H9 (cell line): ENCODE results near the gene SEMA4C. TPM values are rescaled to one million over a fixed set of nuclear protein-coding genes. Genes with fewer than 3 reads are reported as not detected.

ENCODE experiments used
- DNase-seq: peaks from one replicate; pipeline ENCODE4 v3.0.0-alpha.2; 2017
- H2AFZ ChIP-seq: one replicate; pipeline ENCODE4 v1.6.1; 2013; ENCODE audit warnings: mild to moderate bottlenecking, low read length, control low read depth, moderate library complexity
- H2AK5ac ChIP-seq: 2 replicates; pipeline ENCODE4 v1.6.1; 2013; ENCODE audit warnings: low read length, control low read depth, mixed read lengths; ENCODE audit not compliant: insufficient read length
- H2BK120ac ChIP-seq: one replicate; pipeline ENCODE4 v1.6.1; 2013; ENCODE audit warnings: low read depth, mild to moderate bottlenecking, low read length, control low read depth, inconsistent platforms; ENCODE audit not compliant: poor library complexity, severe bottlenecking
- H2BK12ac ChIP-seq: 2 replicates; pipeline ENCODE4 v1.6.1; 2013; ENCODE audit warnings: low read length, control low read depth, mixed read lengths, low read depth; ENCODE audit not compliant: insufficient read length
- H2BK15ac ChIP-seq: 2 replicates; pipeline ENCODE4 v1.6.1; 2013; ENCODE audit warnings: low read depth, low read length, control low read depth
- H2BK20ac ChIP-seq: one replicate; pipeline ENCODE4 v1.6.1; 2013; ENCODE audit warnings: low read depth, mild to moderate bottlenecking, low read length, control low read depth, inconsistent platforms; ENCODE audit not compliant: poor library complexity, severe bottlenecking
- H2BK5ac ChIP-seq: 2 replicates; pipeline ENCODE4 v1.6.1; 2013; ENCODE audit warnings: low read length, control low read depth, mixed read lengths; ENCODE audit not compliant: insufficient read length
- H3K14ac ChIP-seq: 2 replicates; pipeline ENCODE4 v1.6.1; 2013; ENCODE audit warnings: low read length, control low read depth; ENCODE audit not compliant: insufficient read depth
- H3K18ac ChIP-seq: 2 replicates; pipeline ENCODE4 v1.6.1; 2013; ENCODE audit warnings: low read depth, mild to moderate bottlenecking, mixed read lengths, low read length, control low read depth; ENCODE audit not compliant: insufficient read length
- H3K23ac ChIP-seq: 2 replicates; pipeline ENCODE4 v1.6.1; 2013; ENCODE audit warnings: low read length, control low read depth, mixed read lengths, low read depth; ENCODE audit not compliant: insufficient read length
- H3K23me2 ChIP-seq: 2 replicates; pipeline ENCODE4 v1.6.1; 2013; ENCODE audit warnings: low read depth, mild to moderate bottlenecking, mixed read lengths, low read length, control low read depth; ENCODE audit not compliant: insufficient read length, poor library complexity, severe bottlenecking
- H3K27ac ChIP-seq: 2 replicates; pipeline ENCODE4 v1.5.1; 2013; ENCODE audit warnings: low read length, control low read depth, mixed read lengths, low read depth; ENCODE audit not compliant: insufficient read length
- H3K27me3 ChIP-seq: 2 replicates; pipeline ENCODE4 v1.6.1; 2013; ENCODE audit warnings: low read length, control low read depth, inconsistent platforms; ENCODE audit not compliant: insufficient read depth
- H3K4ac ChIP-seq: 2 replicates; pipeline ENCODE4 v1.6.1; 2013; ENCODE audit warnings: low read depth, mild to moderate bottlenecking, control low read depth, inconsistent platforms, low read length, moderate library complexity
- H3K4me1 ChIP-seq: 2 replicates; pipeline ENCODE4 v1.6.1; 2013; ENCODE audit warnings: low read length, control low read depth, inconsistent platforms; ENCODE audit not compliant: insufficient read depth
- H3K4me2 ChIP-seq: 2 replicates; pipeline ENCODE4 v1.6.1; 2013; ENCODE audit warnings: low read length, control low read depth, mixed read lengths; ENCODE audit not compliant: insufficient read length, insufficient read depth
- H3K56ac ChIP-seq: 2 replicates; pipeline ENCODE4 v1.6.1; 2013; ENCODE audit warnings: low read depth, mild to moderate bottlenecking, mixed read lengths, low read length, control low read depth; ENCODE audit not compliant: insufficient read length
- H3K79me1 ChIP-seq: 2 replicates; pipeline ENCODE4 v1.6.1; 2013; ENCODE audit warnings: low read depth, mild to moderate bottlenecking, moderate library complexity, low read length, control low read depth, inconsistent platforms; ENCODE audit not compliant: insufficient read depth, poor library complexity, severe bottlenecking
- H3K79me2 ChIP-seq: 2 replicates; pipeline ENCODE4 v1.6.1; 2013; ENCODE audit warnings: low read length, control low read depth, inconsistent platforms; ENCODE audit not compliant: insufficient read depth
- H3K9ac ChIP-seq: 2 replicates; pipeline ENCODE4 v1.6.1; 2013; ENCODE audit warnings: low read length, control low read depth, mixed read lengths; ENCODE audit not compliant: insufficient read length; ENCODE audit errors: extremely low read depth
- H3K9me3 ChIP-seq: one replicate; pipeline ENCODE4 v1.6.1; 2013; ENCODE audit warnings: low read depth, low read length, inconsistent platforms; ENCODE audit not compliant: control insufficient read depth
- H3T11ph ChIP-seq: one replicate; pipeline ENCODE4 v1.6.1; 2013; ENCODE audit warnings: mild to moderate bottlenecking, low read length, control low read depth, inconsistent platforms
- H4K20me1 ChIP-seq: one replicate; pipeline ENCODE4 v1.6.1; 2013; ENCODE audit not compliant: control insufficient read depth, insufficient read length, insufficient read depth
- H4K5ac ChIP-seq: 2 replicates; pipeline ENCODE4 v1.6.1; 2013; ENCODE audit warnings: low read depth, mild to moderate bottlenecking, mixed read lengths, low read length, control low read depth; ENCODE audit not compliant: insufficient read length
- H4K8ac ChIP-seq: replicated peaks from 2 replicates; pipeline ENCODE4 v1.6.1; 2013; ENCODE audit warnings: low read length, control low read depth, mixed read lengths, low read depth; ENCODE audit not compliant: insufficient read length
- H4K91ac ChIP-seq: 2 replicates; pipeline ENCODE4 v1.6.1; 2013; ENCODE audit warnings: low read depth, mild to moderate bottlenecking, moderate library complexity, mixed read lengths, low read length, control low read depth; ENCODE audit not compliant: insufficient read length
- H3K27ac Mint-ChIP-seq, 3 experiments: 2 replicates in 2 of 3; 3 replicates in 1 of 3; pipeline ENCODE4 v1.8.0; 2020 to 2021; ENCODE audit warnings: mixed read lengths in 3 of 3, mild to moderate bottlenecking in 1 of 3, moderate library complexity in 1 of 3
- H3K27me3 Mint-ChIP-seq: 2 replicates; pipeline ENCODE4 v1.8.0; 2021; ENCODE audit warnings: low read depth, mild to moderate bottlenecking, moderate library complexity, mixed read lengths
- H3K36me3 Mint-ChIP-seq, 3 experiments: 2 replicates in 2 of 3; 3 replicates in 1 of 3; pipeline ENCODE4 v1.8.0; 2020 to 2021; ENCODE audit warnings: low read depth in 3 of 3, mixed read lengths in 3 of 3; ENCODE audit not compliant: insufficient read depth in 1 of 3
- H3K4me1 Mint-ChIP-seq, 2 experiments: 2 replicates each; pipeline ENCODE4 v1.8.0; 2020; ENCODE audit warnings: mixed read lengths in 2 of 2
- H3K4me3 Mint-ChIP-seq, 2 experiments: 2 replicates in 1 of 2; 3 replicates in 1 of 2; pipeline ENCODE4 v1.8.0; 2020 to 2021; ENCODE audit warnings: mild to moderate bottlenecking in 2 of 2, mixed read lengths in 2 of 2, moderate library complexity in 1 of 2
- H3K9me3 Mint-ChIP-seq, 2 experiments: 2 replicates in 1 of 2; 3 replicates in 1 of 2; pipeline ENCODE4 v1.8.0; 2020; ENCODE audit warnings: mild to moderate bottlenecking in 2 of 2, mixed read lengths in 2 of 2, moderate library complexity in 1 of 2
- WGBS: extraction: QIAGEN DNeasy Blood & Tissue Kit; methylation state at CpG from one replicate; pipeline ENCODE4 v1.1.7; 2013; ENCODE audit warnings: missing lambda C conversion rate, low lambda C conversion rate, mixed read lengths; ENCODE audit not compliant: insufficient read length; ENCODE audit errors: extremely low coverage; 5-methylcytosine and 5-hydroxymethylcytosine counted together
- total RNA-seq: library from RNA; stranded (reverse); gene quantifications from 2 replicates; pipeline ENCODE4 v1.2.1, GENCODE V29; 2021
- TF ChIP-seq, protein P1 (sequence below): fragments of 200-600 bp; sonication (generic); conservative IDR thresholded peaks from 3 replicates; pipeline ENCODE4 v1.8.0; 2021; ENCODE audit warnings: antibody characterized with exemption, mild to moderate bottlenecking

Gene SEMA4C
- total RNA-seq, 1 experiment from 2014 or later, result 81.6 TPM

DNA sequence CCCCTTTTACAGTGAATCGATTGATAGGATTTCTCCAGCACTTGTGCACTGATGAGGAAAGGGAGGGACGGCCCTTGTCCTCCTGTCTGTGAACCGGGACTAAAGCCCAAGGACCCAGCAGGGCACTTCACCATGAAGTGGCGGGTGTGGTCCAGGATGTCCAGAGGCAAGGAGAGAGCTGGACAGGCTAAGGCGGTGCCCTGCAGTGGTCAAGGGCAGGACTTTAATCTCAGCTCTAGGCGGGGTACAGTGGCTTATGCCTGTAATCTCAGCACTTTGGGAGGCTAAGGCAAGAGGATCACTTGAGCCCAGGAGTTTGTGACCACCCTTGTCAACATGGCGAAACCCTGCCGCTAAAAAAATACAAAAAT, 28.2 kb upstream of the SEMA4C start:
- no peak overlapping the region for H3K9ac ChIP-seq
- H2BK12ac ChIP-seq, result no peak overlapping the region
- no peak overlapping the region for H4K5ac ChIP-seq
- no peaks in the 10 kb centered on the region for H3K79me1 ChIP-seq
- no peak overlapping the region for H2BK20ac ChIP-seq
- no peaks in the 10 kb centered on the region for H3K9me3 Mint-ChIP-seq
- H3K18ac ChIP-seq, result no peak overlapping the region
- peaks cover 17 to 18% of the 10 kb centered on the region in 2 experiments for H3K4me1 Mint-ChIP-seq
- H3K27ac ChIP-seq, result no peak overlapping the region
- no peaks in the 10 kb centered on the region for H3K36me3 Mint-ChIP-seq
- no peaks in the 10 kb centered on the region for H3K27me3 ChIP-seq
- H3K4me2 ChIP-seq, result no peak overlapping the region
- H2BK5ac ChIP-seq, result no peak overlapping the region
- no peak overlapping the region for H2BK15ac ChIP-seq
- peaks cover 2% of the 10 kb centered on the region; the same call in 1 of the 2 replicates for H3K27me3 Mint-ChIP-seq
- no peaks in the 10 kb centered on the region for H3K79me2 ChIP-seq
- H3K27ac Mint-ChIP-seq, result no peak overlapping the region; a peak in 2 of 7 replicates
- H4K91ac ChIP-seq, result no peak overlapping the region
- no peak overlapping the region for H3K23ac ChIP-seq
- no peak overlapping the region for H4K8ac ChIP-seq
- H3T11ph ChIP-seq, result no peak overlapping the region
- H3K9me3 ChIP-seq, result no peaks in the 10 kb centered on the region
- TF ChIP-seq, protein P1, sequence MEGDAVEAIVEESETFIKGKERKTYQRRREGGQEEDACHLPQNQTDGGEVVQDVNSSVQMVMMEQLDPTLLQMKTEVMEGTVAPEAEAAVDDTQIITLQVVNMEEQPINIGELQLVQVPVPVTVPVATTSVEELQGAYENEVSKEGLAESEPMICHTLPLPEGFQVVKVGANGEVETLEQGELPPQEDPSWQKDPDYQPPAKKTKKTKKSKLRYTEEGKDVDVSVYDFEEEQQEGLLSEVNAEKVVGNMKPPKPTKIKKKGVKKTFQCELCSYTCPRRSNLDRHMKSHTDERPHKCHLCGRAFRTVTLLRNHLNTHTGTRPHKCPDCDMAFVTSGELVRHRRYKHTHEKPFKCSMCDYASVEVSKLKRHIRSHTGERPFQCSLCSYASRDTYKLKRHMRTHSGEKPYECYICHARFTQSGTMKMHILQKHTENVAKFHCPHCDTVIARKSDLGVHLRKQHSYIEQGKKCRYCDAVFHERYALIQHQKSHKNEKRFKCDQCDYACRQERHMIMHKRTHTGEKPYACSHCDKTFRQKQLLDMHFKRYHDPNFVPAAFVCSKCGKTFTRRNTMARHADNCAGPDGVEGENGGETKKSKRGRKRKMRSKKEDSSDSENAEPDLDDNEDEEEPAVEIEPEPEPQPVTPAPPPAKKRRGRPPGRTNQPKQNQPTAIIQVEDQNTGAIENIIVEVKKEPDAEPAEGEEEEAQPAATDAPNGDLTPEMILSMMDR, result no peak
- H3K4me1 ChIP-seq, result peaks cover 4% of the 10 kb centered on the region; the same call in 1 of the 2 replicates
- no peak overlapping the region for H2AFZ ChIP-seq
- H4K20me1 ChIP-seq, result no peaks in the 10 kb centered on the region
- H3K4me3 Mint-ChIP-seq, result no peak overlapping the region
- no peak overlapping the region for H3K56ac ChIP-seq
- H3K14ac ChIP-seq, result no peak overlapping the region
- no peak overlapping the region for H2BK120ac ChIP-seq
- no CpG with 5 or more reads among the region's 8 CpGs for WGBS
- no peak overlapping the region for H2AK5ac ChIP-seq
- H3K23me2 ChIP-seq, result no peaks in the 10 kb centered on the region
- H3K4ac ChIP-seq, result no peak overlapping the region
- DNase-seq, result no peak
